ENCODE data around the gene OSTM1. TPM values are rescaled to one million over a fixed set of nuclear protein-coding genes. Genes with fewer than 3 reads are reported as not detected.

The OSTM1 gene
- total RNA-seq, 1 experiment from 2014 or later = 19.7 TPM

DNA sequence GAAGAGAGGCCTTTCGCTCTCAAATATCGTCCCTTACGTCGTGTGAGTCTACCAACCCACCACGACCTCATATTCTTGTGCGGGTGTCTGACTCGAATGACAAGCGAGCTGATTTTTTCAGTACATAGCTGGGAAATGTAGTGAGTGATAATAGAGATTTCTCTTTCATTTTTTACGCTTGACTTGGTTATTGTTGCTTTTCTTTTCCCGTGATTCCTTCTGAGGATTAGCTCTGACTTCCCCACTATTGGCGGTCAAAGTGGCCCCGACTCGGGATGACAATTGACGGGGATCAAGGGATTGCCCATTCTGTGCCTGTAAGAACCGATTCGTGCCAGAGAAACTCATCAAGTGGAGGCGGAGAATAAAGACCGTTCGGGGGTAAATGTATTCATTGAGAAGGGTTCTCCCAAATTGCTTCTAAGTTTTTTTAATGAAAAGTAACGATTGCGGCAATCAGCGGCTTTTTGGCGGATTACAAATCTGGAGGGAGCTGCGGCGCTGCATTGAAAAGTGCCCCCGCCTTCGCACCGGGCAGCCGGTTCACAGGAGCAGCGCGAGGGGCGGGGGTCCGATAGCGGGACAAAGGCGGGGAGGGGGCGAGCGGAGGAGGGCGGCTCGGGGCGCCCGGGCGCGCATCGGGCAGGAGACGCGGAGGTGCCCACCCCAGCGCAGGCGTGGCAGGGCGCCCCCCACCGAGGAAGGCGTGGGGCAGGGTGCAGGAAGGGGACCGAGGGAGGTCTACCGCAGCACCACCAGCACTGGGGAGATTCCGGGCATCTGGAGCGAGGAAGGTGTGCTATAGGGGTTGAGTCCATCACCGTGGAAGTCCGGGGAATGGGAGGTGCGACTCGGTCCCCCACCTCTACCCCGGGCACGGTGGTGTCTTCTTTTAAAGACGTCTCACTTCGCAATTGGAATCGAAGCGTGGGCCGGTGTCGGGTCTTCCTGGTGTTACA, 44.5 kb upstream of the OSTM1 start:
- CTCF ChIA-PET = no interaction called here
- Histone ChIP-seq H3K9me3 (ENCODE audit: low read depth, low read length, poor library complexity, severe bottlenecking) (no peaks in the 10 kb centered on the region), H3K4me1 (ENCODE audit: insufficient read depth, low read length, poor library complexity, severe bottlenecking) (peaks cover 23% of the 10 kb centered on the region), H3K27ac (ENCODE audit: low read depth, low read length, poor library complexity, severe bottlenecking) (no peak overlapping the region), H3K4me3 (ENCODE audit: low read depth, low read length, poor library complexity, severe bottlenecking) (peak overlapping the region; percentile 38), H3K27me3 (replicated peaks; ENCODE audit: insufficient read depth, low read depth, low read length, poor library complexity) (peaks cover 78% of the 10 kb centered on the region), H3K36me3 (ENCODE audit: insufficient read depth, low read length, poor library complexity, severe bottlenecking) (no peaks in the 10 kb centered on the region)
- POLR2A ChIA-PET (ENCODE audit: low non-redundant PET) = no interaction called here
- intact Hi-C loops (cut with micrococcal nuclease; ENCODE audit: unreplicated experiment) = loop anchor here (5.0 to 10.0 kb wide), 2 partner anchors 143 to 956 kb away; partner anchors contain the start of gene SNX3
- no TSS peak for BruUV-seq (replicated peaks)
- peak; percentile 37 for DNase-seq (ENCODE audit: low spot score)
- peak; percentile 88 for TF ChIP-seq EZH2 (IDR thresholded peaks at IDR 0.05; ENCODE audit: borderline replicate concordance, low read depth, low read length, poor library complexity, severe bottlenecking)
- TF ChIP-seq CTCF (conservative IDR thresholded peaks at IDR 0.05; ENCODE audit: low read depth, low read length) = no peak

GRCh38 chr6:108118359-108118724, 43.8 kb upstream of the OSTM1 start:
- intact Hi-C loops (cut with micrococcal nuclease; ENCODE audit: unreplicated experiment) = loop anchor here (5.0 to 10.0 kb wide), 2 partner anchors 144 to 956 kb away; partner anchors contain the start of gene SNX3
- peaks cover 29% of the 10 kb centered on the region for H3K4me1 ChIP-seq (ENCODE audit: insufficient read depth, low read length, poor library complexity, severe bottlenecking)
- H3K4me3 ChIP-seq (ENCODE audit: low read depth, low read length, poor library complexity, severe bottlenecking) = peak overlapping the region; percentile 47
- H3K27ac ChIP-seq (ENCODE audit: low read depth, low read length, poor library complexity, severe bottlenecking) = no peak overlapping the region
- no TSS peak for BruUV-seq (replicated peaks)
- POLR2A ChIA-PET (ENCODE audit: low non-redundant PET) = no interaction called here
- H3K36me3 ChIP-seq (ENCODE audit: insufficient read depth, low read length, poor library complexity, severe bottlenecking) = no peaks in the 10 kb centered on the region
- H3K9me3 ChIP-seq (ENCODE audit: low read depth, low read length, poor library complexity, severe bottlenecking) = no peaks in the 10 kb centered on the region
- CTCF ChIA-PET = no interaction called here
- H3K27me3 ChIP-seq (replicated peaks; ENCODE audit: insufficient read depth, low read depth, low read length, poor library complexity) = peaks cover 80% of the 10 kb centered on the region
- TF ChIP-seq EZH2 (IDR thresholded peaks at IDR 0.05; ENCODE audit: borderline replicate concordance, low read depth, low read length, poor library complexity, severe bottlenecking) = no peak
- TF ChIP-seq CTCF (conservative IDR thresholded peaks at IDR 0.05; ENCODE audit: low read depth, low read length) = no peak
- DNase-seq (ENCODE audit: low spot score) = no peak

GRCh38 chr6:108117427-108118358, 43.2 kb upstream of the OSTM1 start:
- H3K4me1 ChIP-seq (ENCODE audit: insufficient read depth, low read length, poor library complexity, severe bottlenecking) = peaks cover 29% of the 10 kb centered on the region
- peak overlapping the region; percentile 47 for H3K4me3 ChIP-seq (ENCODE audit: low read depth, low read length, poor library complexity, severe bottlenecking)
- TF ChIP-seq CTCF (conservative IDR thresholded peaks at IDR 0.05; ENCODE audit: low read depth, low read length) = no peak
- TF ChIP-seq EZH2 (IDR thresholded peaks at IDR 0.05; ENCODE audit: borderline replicate concordance, low read depth, low read length, poor library complexity, severe bottlenecking) = peak; percentile 83
- no peaks in the 10 kb centered on the region for H3K9me3 ChIP-seq (ENCODE audit: low read depth, low read length, poor library complexity, severe bottlenecking)
- no TSS peak for BruUV-seq (replicated peaks)
- DNase-seq (ENCODE audit: low spot score) = no peak
- no peak overlapping the region for H3K27ac ChIP-seq (ENCODE audit: low read depth, low read length, poor library complexity, severe bottlenecking)
- CTCF ChIA-PET = no interaction called here
- H3K27me3 ChIP-seq (replicated peaks; ENCODE audit: insufficient read depth, low read depth, low read length, poor library complexity) = peaks cover 80% of the 10 kb centered on the region
- POLR2A ChIA-PET (ENCODE audit: low non-redundant PET) = no interaction called here
- no peaks in the 10 kb centered on the region for H3K36me3 ChIP-seq (ENCODE audit: insufficient read depth, low read length, poor library complexity, severe bottlenecking)
- intact Hi-C loops (cut with micrococcal nuclease; ENCODE audit: unreplicated experiment) = loop anchor here (5.0 to 10.0 kb wide), 2 partner anchors 145 to 957 kb away; partner anchors contain the start of gene SNX3

All from A673 (cell line).